Liver (tissue), 3 donors: ENCODE results near the gene ACKR2.

ENCODE experiments used
- ATF3 ChIP-seq: IDR thresholded peaks from 2 replicates; pipeline ENCODE4 v1.6.1; 2016; ENCODE audit warnings: antibody characterized with exemption
- CTCF ChIP-seq: fragments of 150-350 bp; IDR thresholded peaks from 2 replicates; pipeline ENCODE4 v1.5.1; 2017; ENCODE audit warnings: improper control_type of control experiment, low read depth, low read length; ENCODE audit not compliant: missing input control
- EGR1 ChIP-seq, 2 donors: IDR thresholded peaks; 2 replicates each; pipeline ENCODE4 v1.6.1; 2016 to 2018; ENCODE audit warnings: antibody characterized with exemption in 2 of 2, low read depth in 2 of 2
- GABPA ChIP-seq, 2 donors: IDR thresholded peaks in 1 of 2; conservative IDR thresholded peaks in 1 of 2; 2 replicates each; pipeline ENCODE4 v1.6.1; 2016; ENCODE audit warnings: antibody characterized with exemption in 2 of 2, mild to moderate bottlenecking in 1 of 2, moderate library complexity in 1 of 2
- JUND ChIP-seq, 2 donors: IDR thresholded peaks; 2 replicates each; pipeline ENCODE4 v1.6.1; 2016; ENCODE audit warnings: antibody characterized with exemption in 2 of 2
- MAX ChIP-seq: IDR thresholded peaks from 2 replicates; pipeline ENCODE4 v1.6.1; 2016; ENCODE audit warnings: antibody characterized with exemption
- RAD21 ChIP-seq, 2 donors: IDR thresholded peaks; 2 replicates each; pipeline ENCODE4 v1.6.1; 2016; ENCODE audit warnings: antibody characterized with exemption in 2 of 2, mild to moderate bottlenecking in 2 of 2
- REST ChIP-seq: IDR thresholded peaks from 2 replicates; pipeline ENCODE4 v1.6.1; 2016; ENCODE audit warnings: antibody characterized with exemption, mild to moderate bottlenecking
- RXRA ChIP-seq, 2 donors: IDR thresholded peaks; 2 replicates each; pipeline ENCODE4 v1.6.1; 2017 to 2018; ENCODE audit warnings: antibody characterized with exemption in 2 of 2, mild to moderate bottlenecking in 1 of 2
- TAF1 ChIP-seq: conservative IDR thresholded peaks from 2 replicates; pipeline ENCODE4 v1.6.1; 2016; ENCODE audit warnings: antibody characterized with exemption, mild to moderate bottlenecking
- YY1 ChIP-seq: IDR thresholded peaks from 2 replicates; pipeline ENCODE4 v1.6.1; 2016; ENCODE audit warnings: antibody characterized with exemption, mild to moderate bottlenecking
- donor health status: healthy.
- donor health status: healthy.

DNA sequence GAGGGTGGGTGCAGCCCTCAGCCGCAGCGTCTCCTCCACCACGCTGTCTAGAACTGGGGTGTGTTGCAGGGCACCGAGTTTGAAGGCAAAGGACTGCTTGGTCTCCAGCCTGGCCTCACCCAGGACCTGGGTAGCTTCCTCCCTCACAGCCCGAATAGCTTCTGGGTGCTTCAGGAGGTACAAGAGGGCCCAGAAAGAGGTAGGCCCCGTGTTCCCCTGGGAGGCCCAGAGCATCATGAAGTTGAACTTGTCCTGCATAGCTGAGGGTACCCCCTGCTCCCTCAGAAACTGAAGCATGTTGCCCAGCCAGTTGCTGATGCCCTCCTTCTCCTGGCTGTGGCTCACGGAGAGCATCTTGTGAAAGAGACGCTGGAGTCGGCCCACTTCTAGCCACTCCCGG, 65.5 kb downstream of the ACKR2 start:
- no peak for TF ChIP-seq RXRA (IDR thresholded peaks at IDR 0.05)
- no peak for TF ChIP-seq CTCF
- TF ChIP-seq GABPA (IDR thresholded peaks at IDR 0.05 in 1 of 2, conservative IDR thresholded peaks at IDR 0.05 in 1 of 2) = no peak
- TF ChIP-seq RAD21 (IDR thresholded peaks at IDR 0.05) = no peak
- TF ChIP-seq EGR1 (IDR thresholded peaks at IDR 0.05; ENCODE audit: low read depth in 2 of 2) = no peak
- no peak for TF ChIP-seq MAX
- no peak for TF ChIP-seq REST
- TF ChIP-seq JUND (IDR thresholded peaks at IDR 0.05) = peak in 1 of 2 donors; percentile 41
- TF ChIP-seq TAF1 = no peak
- TF ChIP-seq ATF3 = no peak
- no peak for TF ChIP-seq YY1
